Endothelial cell of umbilical vein (primary cell): ENCODE data around the gene TAAR9. TPM values are rescaled to one million over a fixed set of nuclear protein-coding genes. Genes with fewer than 3 reads are reported as not detected.

Experiments
- BruUV-seq: library from RNA; stranded (reverse); fragments of 400-500 nt; replicated peaks from 2 replicates; lab custom pipeline; 2021; lab: Mats Ljungman, UMichigan
- CTCF ChIA-PET: fragments of 300-600, 350-600 bp; sonication (Branson Sonifier 250); formaldehyde crosslinking; loops from one replicate; lab custom pipeline; 2021; ENCODE audit warnings: antibody characterized with exemption, inconsistent platforms; lab: Charles Lee
- POLR2A ChIA-PET: fragments of 300-600, 350-600 bp; sonication (Branson Sonifier 250); formaldehyde crosslinking; loops from one replicate; lab custom pipeline; 2021; ENCODE audit warnings: antibody characterized with exemption, inconsistent platforms; lab: Charles Lee
- DNase-seq: peaks from one replicate; pipeline ENCODE4 v3.0.0-alpha.2; 2011; ENCODE audit warnings: low read depth, low spot score
- FAIRE-seq: peaks from 2 replicates; lab custom pipeline; 2011; peaks lifted over from hg19 to GRCh38; lab: Jason Lieb, UNC
- H2AFZ ChIP-seq: 2 replicates; pipeline ENCODE4 v1.6.0; 2012; ENCODE audit warnings: low read depth, low read length, control low read depth, inconsistent platforms
- H3K27ac ChIP-seq: 2 replicates; pipeline ENCODE4 v1.5.1; 2011; ENCODE audit warnings: low read depth, mild to moderate bottlenecking, control low read depth, low read length, moderate library complexity; ENCODE audit not compliant: insufficient read depth
- H3K27me3 ChIP-seq, 2 experiments: 2 replicates each; pipeline versions ENCODE4 v1.6.0 to v1.6.1; 2011; ENCODE audit warnings: low read length in 2 of 2, mixed read lengths in 1 of 2; ENCODE audit not compliant: control insufficient read depth in 2 of 2, insufficient read depth in 2 of 2
- H3K36me3 ChIP-seq, 2 experiments: 2 replicates in 1 of 2; 3 replicates in 1 of 2; pipeline ENCODE4 v1.5.1; 2011; ENCODE audit warnings: low read length in 2 of 2, mild to moderate bottlenecking in 1 of 2, moderate library complexity in 1 of 2; ENCODE audit not compliant: control insufficient read depth in 2 of 2, insufficient read depth in 2 of 2; ENCODE audit errors: extremely low read depth in 1 of 2
- H3K4me1 ChIP-seq: 3 replicates; pipeline ENCODE4 v1.5.1; 2011; ENCODE audit warnings: mild to moderate bottlenecking, low read length; ENCODE audit not compliant: control insufficient read depth, insufficient read depth; ENCODE audit errors: extremely low read depth
- H3K4me2 ChIP-seq: 2 replicates; pipeline ENCODE4 v1.6.1; 2011; ENCODE audit warnings: low read length, control low read depth, mixed read lengths; ENCODE audit not compliant: insufficient read depth
- H3K4me3 ChIP-seq, 3 experiments: fragments of 200-600 bp in 1 of 3; sonication (generic), shearing (Covaris generic) in 1 of 3; replicated peaks in 1 of 3; 2 replicates each; pipeline ENCODE4 v1.5.1; 2011 to 2016; ENCODE audit warnings: control low read depth in 3 of 3, low read length in 3 of 3, mild to moderate bottlenecking in 2 of 3, inconsistent platforms in 1 of 3, low read depth in 1 of 3, moderate library complexity in 1 of 3; ENCODE audit not compliant: insufficient read depth in 1 of 3
- H3K79me2 ChIP-seq: 2 replicates; pipeline ENCODE4 v1.6.0; 2012; ENCODE audit warnings: low read length, inconsistent platforms; ENCODE audit not compliant: control insufficient read depth, insufficient read depth
- H3K9ac ChIP-seq: replicated peaks from 2 replicates; pipeline ENCODE3; 2011; ENCODE audit warnings: low read length, control low read depth; ENCODE audit not compliant: insufficient read depth; ENCODE audit errors: extremely low read depth
- H3K9me1 ChIP-seq: replicated peaks from 3 replicates; pipeline ENCODE4 v1.6.0; 2011; ENCODE audit warnings: mild to moderate bottlenecking, low read length; ENCODE audit not compliant: control insufficient read depth, insufficient read depth; ENCODE audit errors: extremely low read depth
- H3K9me3 ChIP-seq: replicated peaks from 2 replicates; pipeline ENCODE4 v1.5.1; 2012; ENCODE audit warnings: low read length, inconsistent platforms; ENCODE audit not compliant: control insufficient read depth, insufficient read depth
- H4K20me1 ChIP-seq: replicated peaks from 2 replicates; pipeline ENCODE3; 2011; ENCODE audit warnings: mild to moderate bottlenecking, low read length; ENCODE audit not compliant: control insufficient read depth, insufficient read depth; ENCODE audit errors: extremely low read depth
- EZH2 ChIP-seq: IDR thresholded peaks from 2 replicates; pipeline ENCODE4 v1.6.1; 2012; ENCODE audit warnings: borderline replicate concordance, low read depth, mild to moderate bottlenecking, moderate library complexity, low read length, inconsistent platforms; ENCODE audit not compliant: severe bottlenecking
- FOS ChIP-seq: IDR thresholded peaks from 2 replicates; pipeline ENCODE4 v1.6.1; 2011; ENCODE audit warnings: mild to moderate bottlenecking, low read length, moderate library complexity, borderline replicate concordance; ENCODE audit not compliant: insufficient read depth
- GATA2 ChIP-seq: IDR thresholded peaks from 2 replicates; pipeline ENCODE4 v1.7.0; 2011; ENCODE audit warnings: low read depth, mild to moderate bottlenecking, moderate library complexity, mixed read lengths, low read length; ENCODE audit not compliant: insufficient read length, insufficient read depth
- JUN ChIP-seq: IDR thresholded peaks from 2 replicates; pipeline ENCODE4 v1.6.1; 2011; ENCODE audit warnings: borderline replicate concordance, low read depth; ENCODE audit not compliant: insufficient read length, insufficient read depth
- MYC ChIP-seq: IDR thresholded peaks from one replicate; pipeline ENCODE4 v1.6.1; 2011; ENCODE audit warnings: mild to moderate bottlenecking, low read depth, low read length
- POLR2A ChIP-seq: IDR thresholded peaks from 2 replicates; pipeline ENCODE4 v1.6.1; 2012; ENCODE audit warnings: low read depth, mild to moderate bottlenecking, control low read depth, low read length
- POLR2AphosphoS5 ChIP-seq: IDR thresholded peaks from 2 replicates; pipeline ENCODE4 v1.6.1; 2012; ENCODE audit warnings: low read depth, mild to moderate bottlenecking, control low read depth, low read length, moderate library complexity; ENCODE audit not compliant: insufficient read depth
- dilution Hi-C: fragments of 300-500 bp; cut with MboI; formaldehyde crosslinking; loops from one replicate; pipeline ENCODE4 v1.15.0; 2019; ENCODE audit warnings: low sequenced_read_pairs; ENCODE audit not compliant: extremely low pct_ligation_motif_present
- intact Hi-C: fragments of 100-400 bp; cut with micrococcal nuclease; formaldehyde crosslinking; loops from one replicate; pipeline ENCODE4 v1.10.0; 2022
- polyA plus RNA-seq, 4 experiments: library from polyadenylated mRNA; depleted of rRNA in 3 of 4; stranded (reverse) in 3 of 4; unstranded in 1 of 4; fragments of >200 nt; gene quantifications; 2 replicates each; pipeline versions ENCODE4 v1.2.1 to v1.2.3, GENCODE V29; 2011 to 2012; ENCODE audit warnings: missing spikeins in 1 of 4
- total RNA-seq: library from RNA; stranded (reverse); gene quantifications from 2 replicates; pipeline ENCODE4 v1.2.3, GENCODE V29; 2021
- TF ChIP-seq, protein P1 (sequence below): IDR thresholded peaks from 2 replicates; pipeline ENCODE4 v1.6.1; 2011; ENCODE audit not compliant: insufficient read depth, insufficient read length
- TF ChIP-seq, protein P2 (sequence below), 2 donors: IDR thresholded peaks; 1 replicate in 1 of 2; 2 replicates in 1 of 2; pipeline ENCODE4 v1.5.1; 2011; ENCODE audit warnings: low read length in 2 of 2, mild to moderate bottlenecking in 2 of 2, moderate library complexity in 2 of 2, control low read depth in 1 of 2, inconsistent platforms in 1 of 2, low read depth in 1 of 2; ENCODE audit not compliant: insufficient read depth in 1 of 2; ENCODE audit errors: extremely low read depth in 1 of 2

TAAR9 gene
- total and polyA plus RNA-seq, 2 donors (not counting 3 experiments of a cell fraction or from before 2014, with no cell fraction given): not detected

DNA sequence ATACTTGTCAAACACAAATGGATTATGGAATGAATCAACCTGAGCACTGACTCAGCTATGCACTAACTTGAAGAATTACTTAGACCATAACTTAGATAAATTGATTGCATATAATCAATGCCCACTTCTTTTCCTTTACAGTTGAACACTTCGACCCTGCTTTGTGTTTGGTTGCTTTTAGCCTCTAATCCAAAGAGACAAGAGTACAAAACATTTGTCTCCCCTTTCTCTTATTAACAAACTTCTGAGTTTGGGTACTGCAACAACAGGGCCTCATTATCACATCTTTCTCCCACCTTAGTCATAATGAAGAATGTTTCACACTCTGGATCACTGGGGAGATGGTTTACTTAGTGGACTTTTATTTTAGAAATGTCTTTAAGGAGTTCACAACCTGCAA lies 29.5 kb downstream of the TAAR9 start:
- no peak overlapping the region for H3K27ac ChIP-seq
- CTCF ChIA-PET: no interaction called here
- dilution Hi-C loops: no loop called here

DNA sequence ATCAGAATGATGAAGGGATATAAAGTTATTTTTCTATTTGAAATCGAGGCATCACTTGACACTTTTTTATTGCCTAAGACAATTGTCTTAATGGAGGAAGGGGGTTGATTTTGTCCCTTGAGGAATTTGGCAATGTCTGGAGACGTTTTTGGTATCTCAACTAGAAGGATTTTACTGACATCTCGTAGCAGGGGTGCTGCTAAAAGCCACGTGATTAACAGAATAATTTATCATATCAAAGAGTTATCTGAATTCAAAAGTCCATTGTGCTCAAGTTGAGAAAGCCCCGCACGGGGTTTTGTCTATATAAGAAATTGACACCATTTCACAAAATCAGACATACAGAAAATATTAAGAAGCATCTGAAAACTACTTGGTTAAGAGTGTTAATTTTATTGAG lies 30.5 kb downstream of the TAAR9 start:
- no peak overlapping the region for H2AFZ ChIP-seq
- H3K4me2 ChIP-seq: no peak overlapping the region
- dilution Hi-C loops (no loop called here), intact Hi-C loops (no loop called here)
- H3K36me3 ChIP-seq: no peaks in the 10 kb centered on the region
- no peak overlapping the region for H3K9ac ChIP-seq
- H3K27me3 ChIP-seq: peaks cover 0 to 8% of the 10 kb centered on the region in 2 experiments
- POLR2A ChIA-PET: no interaction called here
- TF ChIP-seq FOS (no peak), MYC (no peak), POLR2A (no peak), GATA2 (no peak), EZH2 (no peak), JUN (no peak), POLR2AphosphoS5 (no peak)
- TF ChIP-seq, protein P1, sequence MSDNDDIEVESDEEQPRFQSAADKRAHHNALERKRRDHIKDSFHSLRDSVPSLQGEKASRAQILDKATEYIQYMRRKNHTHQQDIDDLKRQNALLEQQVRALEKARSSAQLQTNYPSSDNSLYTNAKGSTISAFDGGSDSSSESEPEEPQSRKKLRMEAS: no peak
- TF ChIP-seq, protein P2, sequence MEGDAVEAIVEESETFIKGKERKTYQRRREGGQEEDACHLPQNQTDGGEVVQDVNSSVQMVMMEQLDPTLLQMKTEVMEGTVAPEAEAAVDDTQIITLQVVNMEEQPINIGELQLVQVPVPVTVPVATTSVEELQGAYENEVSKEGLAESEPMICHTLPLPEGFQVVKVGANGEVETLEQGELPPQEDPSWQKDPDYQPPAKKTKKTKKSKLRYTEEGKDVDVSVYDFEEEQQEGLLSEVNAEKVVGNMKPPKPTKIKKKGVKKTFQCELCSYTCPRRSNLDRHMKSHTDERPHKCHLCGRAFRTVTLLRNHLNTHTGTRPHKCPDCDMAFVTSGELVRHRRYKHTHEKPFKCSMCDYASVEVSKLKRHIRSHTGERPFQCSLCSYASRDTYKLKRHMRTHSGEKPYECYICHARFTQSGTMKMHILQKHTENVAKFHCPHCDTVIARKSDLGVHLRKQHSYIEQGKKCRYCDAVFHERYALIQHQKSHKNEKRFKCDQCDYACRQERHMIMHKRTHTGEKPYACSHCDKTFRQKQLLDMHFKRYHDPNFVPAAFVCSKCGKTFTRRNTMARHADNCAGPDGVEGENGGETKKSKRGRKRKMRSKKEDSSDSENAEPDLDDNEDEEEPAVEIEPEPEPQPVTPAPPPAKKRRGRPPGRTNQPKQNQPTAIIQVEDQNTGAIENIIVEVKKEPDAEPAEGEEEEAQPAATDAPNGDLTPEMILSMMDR (IDR thresholded peaks at IDR 0.05; ENCODE audit: extremely low read depth in 1 of 2, insufficient read depth in 1 of 2, low read depth in 1 of 2, low read length in 2 of 2): no peak
- CTCF ChIA-PET: no interaction called here
- no peaks in the 10 kb centered on the region for H3K9me1 ChIP-seq
- no peak for FAIRE-seq
- no peaks in the 10 kb centered on the region for H3K4me1 ChIP-seq
- no TSS peak for BruUV-seq
- no peaks in the 10 kb centered on the region for H4K20me1 ChIP-seq
- H3K9me3 ChIP-seq: no peaks in the 10 kb centered on the region
- no peaks in the 10 kb centered on the region for H3K79me2 ChIP-seq
- no peak overlapping the region for H3K4me3 ChIP-seq
- no peak for DNase-seq
- no peak overlapping the region for H3K27ac ChIP-seq

More for the DNA sequence above, 29.5 kb downstream of the TAAR9 start:
- H3K4me3 ChIP-seq: no peak overlapping the region
- POLR2A ChIA-PET: no interaction called here
- no peak overlapping the region for H3K4me2 ChIP-seq
- no peak overlapping the region for H3K9ac ChIP-seq
- intact Hi-C loops: no loop called here
- no peaks in the 10 kb centered on the region for H4K20me1 ChIP-seq
- no peak for TF ChIP-seq POLR2A
- no peak for TF ChIP-seq POLR2AphosphoS5
- no peak for TF ChIP-seq MYC
- TF ChIP-seq, protein P1: no peak
- TF ChIP-seq EZH2: no peak
- TF ChIP-seq FOS: no peak
- no peak for TF ChIP-seq JUN
- no peaks in the 10 kb centered on the region for H3K9me3 ChIP-seq
- FAIRE-seq (no peak), DNase-seq (no peak)
- no TSS peak for BruUV-seq
- H3K27me3 ChIP-seq: peaks cover 0 to 8% of the 10 kb centered on the region in 2 experiments
- no peaks in the 10 kb centered on the region for H3K9me1 ChIP-seq
- H3K36me3 ChIP-seq: no peaks in the 10 kb centered on the region
- H3K79me2 ChIP-seq: no peaks in the 10 kb centered on the region
- no peak overlapping the region for H2AFZ ChIP-seq
- H3K4me1 ChIP-seq: no peaks in the 10 kb centered on the region
